Measurements from ENCODE around the gene DPH3.

DNA sequence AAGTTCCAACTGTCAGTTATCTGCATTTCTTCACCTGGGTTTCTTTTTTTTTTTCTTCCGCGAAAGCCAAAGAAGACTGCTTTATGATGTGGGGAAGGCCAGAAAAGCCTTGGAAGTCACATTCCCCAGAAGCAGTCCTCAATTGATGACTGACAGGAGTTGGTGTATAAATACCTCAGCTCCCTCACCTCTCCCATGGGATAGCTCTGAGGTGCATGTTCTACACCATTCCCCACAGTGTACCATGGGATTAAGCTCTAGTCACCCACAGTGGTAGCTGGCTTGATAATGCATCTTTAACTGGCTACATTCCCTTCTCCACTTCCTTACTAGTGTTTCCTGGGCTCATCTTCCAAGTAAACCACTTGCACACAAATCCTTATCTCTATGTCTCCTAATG lies 30.5 kb downstream of the DPH3 start:
- TF ChIP-seq, protein P1, sequence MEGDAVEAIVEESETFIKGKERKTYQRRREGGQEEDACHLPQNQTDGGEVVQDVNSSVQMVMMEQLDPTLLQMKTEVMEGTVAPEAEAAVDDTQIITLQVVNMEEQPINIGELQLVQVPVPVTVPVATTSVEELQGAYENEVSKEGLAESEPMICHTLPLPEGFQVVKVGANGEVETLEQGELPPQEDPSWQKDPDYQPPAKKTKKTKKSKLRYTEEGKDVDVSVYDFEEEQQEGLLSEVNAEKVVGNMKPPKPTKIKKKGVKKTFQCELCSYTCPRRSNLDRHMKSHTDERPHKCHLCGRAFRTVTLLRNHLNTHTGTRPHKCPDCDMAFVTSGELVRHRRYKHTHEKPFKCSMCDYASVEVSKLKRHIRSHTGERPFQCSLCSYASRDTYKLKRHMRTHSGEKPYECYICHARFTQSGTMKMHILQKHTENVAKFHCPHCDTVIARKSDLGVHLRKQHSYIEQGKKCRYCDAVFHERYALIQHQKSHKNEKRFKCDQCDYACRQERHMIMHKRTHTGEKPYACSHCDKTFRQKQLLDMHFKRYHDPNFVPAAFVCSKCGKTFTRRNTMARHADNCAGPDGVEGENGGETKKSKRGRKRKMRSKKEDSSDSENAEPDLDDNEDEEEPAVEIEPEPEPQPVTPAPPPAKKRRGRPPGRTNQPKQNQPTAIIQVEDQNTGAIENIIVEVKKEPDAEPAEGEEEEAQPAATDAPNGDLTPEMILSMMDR (IDR thresholded peaks at IDR 0.05) = no peak
- no peak for TF ChIP-seq POLR2A (IDR thresholded peaks at IDR 0.05)
